IMR-90 (cell line): ENCODE measurements around the gene CDX1. TPM values are rescaled to one million over a fixed set of nuclear protein-coding genes. Genes with fewer than 3 reads are reported as not detected.

Experiments used
- ATAC-seq: fragments of 200-7000 bp; cut with Tn5 transposase; 2 replicates; pipeline ENCODE4 v1.9.1; 2020; ENCODE audit warnings: low read depth, mild to moderate bottlenecking, moderate library complexity
- BruUV-seq: library from RNA; stranded (reverse); fragments of 400-500 nt; replicated peaks from 2 replicates; lab custom pipeline; 2021; lab: Mats Ljungman, UMichigan
- CTCF ChIA-PET: fragments of 300-600 bp; formaldehyde crosslinking; extraction: SDS; loops from one replicate; lab custom pipeline; 2021; ENCODE audit warnings: antibody characterized with exemption; lab: Yijun Ruan, JAX
- POLR2A ChIA-PET: fragments of 300-600 bp; sonication (Branson Sonifier 250); formaldehyde crosslinking; loops from one replicate; lab custom pipeline; 2022; ENCODE audit warnings: antibody characterized with exemption; ENCODE audit not compliant: unreplicated experiment; lab: Charles Lee
- DNase-seq: peaks from one replicate; pipeline ENCODE4 v3.0.0; 2013
- H2AFZ ChIP-seq: replicated peaks from 2 replicates; pipeline ENCODE3; 2013; ENCODE audit warnings: low read length, mild to moderate bottlenecking; ENCODE audit not compliant: poor library complexity
- H2AK5ac ChIP-seq: 2 replicates; pipeline ENCODE4 v1.6.1; 2013; ENCODE audit warnings: low read depth, low read length, inconsistent platforms
- H2AK9ac ChIP-seq: replicated peaks from 2 replicates; pipeline ENCODE3; 2013; ENCODE audit warnings: mild to moderate bottlenecking, low read depth, low read length, moderate library complexity; ENCODE audit not compliant: poor library complexity
- H2BK120ac ChIP-seq: 2 replicates; pipeline ENCODE4 v1.6.1; 2013; ENCODE audit warnings: low read depth, low read length, inconsistent platforms
- H2BK15ac ChIP-seq: 3 replicates; pipeline ENCODE4 v1.6.1; 2013; ENCODE audit warnings: low read depth, low read length, inconsistent platforms
- H2BK20ac ChIP-seq: 2 replicates; pipeline ENCODE4 v1.6.1; 2013; ENCODE audit warnings: low read depth, mild to moderate bottlenecking, inconsistent platforms, low read length, moderate library complexity
- H2BK5ac ChIP-seq: 2 replicates; pipeline ENCODE4 v1.6.1; 2013; ENCODE audit warnings: mild to moderate bottlenecking, low read depth, low read length, inconsistent platforms; ENCODE audit not compliant: poor library complexity, severe bottlenecking
- H3K14ac ChIP-seq: replicated peaks from 2 replicates; pipeline ENCODE4 v1.6.1; 2013; ENCODE audit warnings: low read depth, low read length, inconsistent platforms
- H3K18ac ChIP-seq: 2 replicates; pipeline ENCODE4 v1.6.1; 2013; ENCODE audit warnings: low read depth, low read length, control low read depth
- H3K23ac ChIP-seq: 2 replicates; pipeline ENCODE4 v1.6.1; 2013; ENCODE audit warnings: low read depth, low read length, inconsistent platforms
- H3K27ac ChIP-seq: 2 replicates; pipeline ENCODE4 v1.5.1; 2013; ENCODE audit warnings: mild to moderate bottlenecking, control low read depth, low read length; ENCODE audit not compliant: insufficient read depth
- H3K27me3 ChIP-seq: 2 replicates; pipeline ENCODE4 v1.6.1; 2013; ENCODE audit warnings: low read length; ENCODE audit not compliant: control insufficient read depth, insufficient read depth
- H3K36me3 ChIP-seq: 2 replicates; pipeline ENCODE4 v1.6.1; 2013; ENCODE audit warnings: low read length, mixed read lengths; ENCODE audit not compliant: control insufficient read depth, insufficient read depth
- H3K4ac ChIP-seq: 2 replicates; pipeline ENCODE4 v1.6.1; 2013; ENCODE audit warnings: low read depth, low read length, inconsistent platforms
- H3K4me1 ChIP-seq: 2 replicates; pipeline ENCODE4 v1.6.1; 2013; ENCODE audit warnings: low read length, mixed read lengths; ENCODE audit not compliant: control insufficient read depth, insufficient read depth
- H3K4me2 ChIP-seq: 2 replicates; pipeline ENCODE4 v1.6.1; 2013; ENCODE audit warnings: low read depth, mild to moderate bottlenecking, control low read depth, low read length, moderate library complexity
- H3K4me3 ChIP-seq: 2 replicates; pipeline ENCODE4 v1.5.1; 2013; ENCODE audit warnings: low read depth, mild to moderate bottlenecking, control low read depth, low read length, moderate library complexity; ENCODE audit not compliant: insufficient read depth
- H3K56ac ChIP-seq: 2 replicates; pipeline ENCODE4 v1.6.1; 2013; ENCODE audit warnings: low read length, inconsistent platforms; ENCODE audit not compliant: insufficient read depth; ENCODE audit errors: extremely low read depth
- H3K79me1 ChIP-seq, 2 experiments: 2 replicates each; pipeline ENCODE4 v1.6.1; 2013; ENCODE audit warnings: low read length in 2 of 2, inconsistent platforms in 1 of 2, low read depth in 1 of 2
- H3K9ac ChIP-seq: 2 replicates; pipeline ENCODE4 v1.6.1; 2013; ENCODE audit warnings: low read depth, low read length, control low read depth
- H3K9me1 ChIP-seq: 2 replicates; pipeline ENCODE4 v1.6.1; 2013; ENCODE audit warnings: low read length, inconsistent platforms; ENCODE audit not compliant: insufficient read depth
- H3K9me3 ChIP-seq: 2 replicates; pipeline ENCODE4 v1.6.1; 2013; ENCODE audit warnings: low read length; ENCODE audit not compliant: control insufficient read depth, insufficient read depth
- H4K20me1 ChIP-seq: 2 replicates; pipeline ENCODE4 v1.6.1; 2013; ENCODE audit warnings: low read length, inconsistent platforms; ENCODE audit not compliant: insufficient read depth
- H4K5ac ChIP-seq: 2 replicates; pipeline ENCODE4 v1.6.1; 2013; ENCODE audit warnings: mild to moderate bottlenecking, low read depth, low read length, control low read depth
- H4K8ac ChIP-seq, 2 experiments: 2 replicates each; pipeline ENCODE4 v1.6.1; 2013; ENCODE audit warnings: low read depth in 2 of 2, low read length in 2 of 2, control low read depth in 1 of 2, inconsistent platforms in 1 of 2
- H4K91ac ChIP-seq: 2 replicates; pipeline ENCODE4 v1.6.1; 2013; ENCODE audit warnings: low read depth, low read length, inconsistent platforms; ENCODE audit not compliant: insufficient read depth
- CHD1 ChIP-seq: IDR thresholded peaks from 2 replicates; pipeline ENCODE4 v1.6.1; 2012; ENCODE audit warnings: low read depth, low read length, improper control_type of control experiment
- ELK1 ChIP-seq: fragments of 150-350 bp; IDR thresholded peaks from 2 replicates; pipeline ENCODE4 v1.6.1; 2016; ENCODE audit warnings: low read depth, mild to moderate bottlenecking, low read length, moderate library complexity, borderline replicate concordance
- FOS ChIP-seq: fragments of 150-350 bp; IDR thresholded peaks from 2 replicates; pipeline ENCODE4 v1.6.1; 2016; ENCODE audit warnings: low read depth, low read length
- RAD21 ChIP-seq: IDR thresholded peaks from 2 replicates; pipeline ENCODE4 v1.6.1; 2012; ENCODE audit warnings: low read length, improper control_type of control experiment
- WGBS, 2 experiments: methylation state at CpG; one replicate each; pipeline versions ENCODE4 v1.1.5 to v1.1.7; 2013; ENCODE audit warnings: missing lambda C conversion rate in 2 of 2; ENCODE audit not compliant: insufficient read length in 1 of 2; ENCODE audit errors: extremely low coverage in 2 of 2; 5-methylcytosine and 5-hydroxymethylcytosine counted together
- dilution Hi-C: fragments of 300-500 bp; cut with HindIII; formaldehyde crosslinking; loops from one replicate; pipeline ENCODE4 v1.14.3; 2018; ENCODE audit warnings: low sequenced_read_pairs; ENCODE audit not compliant: unreplicated experiment
- in situ Hi-C: fragments of 300-500 bp; cut with MboI; formaldehyde crosslinking; loops from 3 replicates; pipeline ENCODE4 v1.14.3; 2019; ENCODE audit warnings: low sequenced_read_pairs, inconsistent platforms, mixed read lengths
- intact Hi-C: fragments of 100-400 bp; cut with micrococcal nuclease; formaldehyde crosslinking; loops from 2 replicates; pipeline ENCODE4 v1.10.0; 2022
- polyA plus RNA-seq, 3 experiments: library from polyadenylated mRNA; depleted of rRNA; stranded (reverse); fragments of >200 nt; gene quantifications; 2 replicates each; pipeline ENCODE4 v1.2.3, GENCODE V29; 2012; ENCODE audit warnings: low replicate concordance in 1 of 3
- total RNA-seq: library from RNA; depleted of rRNA; stranded (reverse); fragments of >200 nt; gene quantifications from 2 replicates; pipeline ENCODE4 v1.2.3, GENCODE V29; 2012

Gene CDX1
- total and polyA plus RNA-seq, 2 of the 4 experiments (the other 2 are of a cell fraction) = 0.18 to 0.24 TPM

GRCh38 chr5:150124596-150124995 is 42.0 kb upstream of the CDX1 start:
- no peaks in the 10 kb centered on the region for H3K9me3 ChIP-seq
- H2BK120ac ChIP-seq = no peak overlapping the region
- H2AK5ac ChIP-seq = no peak overlapping the region
- no peak overlapping the region for H2AFZ ChIP-seq
- in situ Hi-C loops = no loop called here
- H3K27me3 ChIP-seq = no peaks in the 10 kb centered on the region
- no peaks in the 10 kb centered on the region for H4K20me1 ChIP-seq
- no peaks in the 10 kb centered on the region for H3K9me1 ChIP-seq
- 0 out of 2 replicates have a peak, but pooled peaks cover 1% of the 10 kb centered on the region for H3K4me1 ChIP-seq
- dilution Hi-C loops = no loop called here
- no peak overlapping the region for H3K4ac ChIP-seq
- H3K56ac ChIP-seq = no peak overlapping the region
- POLR2A ChIA-PET = no interaction called here
- BruUV-seq = no TSS peak
- H3K14ac ChIP-seq = no peak overlapping the region
- H3K4me2 ChIP-seq = no peak overlapping the region
- H2BK5ac ChIP-seq = no peak overlapping the region
- H3K9ac ChIP-seq = no peak overlapping the region
- no peak overlapping the region for H2BK20ac ChIP-seq
- H2AK9ac ChIP-seq = no peak overlapping the region
- no CpG with 5 or more reads among the region's 8 CpGs for WGBS, 2 experiments
- H3K27ac ChIP-seq = no peak overlapping the region
- no peak overlapping the region for H4K91ac ChIP-seq
- ATAC-seq = no peak
- peaks cover 34 to 70% of the 10 kb centered on the region in 2 experiments for H3K79me1 ChIP-seq
- H3K23ac ChIP-seq = no peak overlapping the region
- H4K5ac ChIP-seq = no peak overlapping the region
- intact Hi-C loops = no loop called here
- TF ChIP-seq FOS (no peak), CHD1 (no peak), ELK1 (no peak), RAD21 (no peak)
- peaks cover 94% of the 10 kb centered on the region for H3K36me3 ChIP-seq
- H3K18ac ChIP-seq = no peak overlapping the region
- CTCF ChIA-PET = no interaction called here
- H3K4me3 ChIP-seq = no peak overlapping the region
- DNase-seq = no peak
- H4K8ac ChIP-seq = no peak overlapping the region
- no peak overlapping the region for H2BK15ac ChIP-seq
